Cardiac septum (tissue), 1 donor: ENCODE data around the gene ZBTB48. TPM values are rescaled to one million over a fixed set of nuclear protein-coding genes. Genes with fewer than 3 reads are reported as not detected.
"Not testable (repeated sequence)": the region's sequence is repeated elsewhere in the genome, so short reads cannot be mapped to it uniquely, and the experiment has no call there.

Source experiments
- DNase-seq: peaks from one replicate; pipeline ENCODE4 v3.0.0-alpha.2; 2020; ENCODE audit warnings: low spot score
- intact Hi-C: fragments of 100-400 bp; cut with DNase I; formaldehyde crosslinking; loops from one replicate; pipeline ENCODE4 v1.14.0; 2022
- total RNA-seq: library from RNA; stranded (reverse); fragmentation: NEBNext Ultra II Directional; extraction: Animal tissue kit (Norgen Biotek cat#: 25700); gene quantifications from one replicate; pipeline ENCODE4 v1.2.1, GENCODE V29; 2021
- donor health status: DM: no; HTN: no; CAD: no.

Gene ZBTB48
- total RNA-seq, 1 donor from 2014 or later: 10.7 TPM

- intact Hi-C loops: loop anchor here (2.0 to 5.0 kb wide), 4 partner anchors 25 to 77 kb away; partner anchors contain the start of genes DNAJC11, NOL9, TAS1R1 and ZBTB48
- DNase-seq: no peak
These were observed 45.9 kb downstream of the ZBTB48 start for GRCh38 chr1:6625584-6626149.

GRCh38 chr1:6627031-6627430, 47.2 kb downstream of the ZBTB48 start:
- DNase-seq: no peak
- intact Hi-C loops: loop anchor here (5.0 kb wide), 1 partner anchor 75 kb away; the partner anchor contains the start of gene DNAJC11

GRCh38 chr1:6627841-6628545, 48.2 kb downstream of the ZBTB48 start:
- intact Hi-C loops: loop anchor here (5.0 kb wide), 1 partner anchor 74 kb away; the partner anchor contains the start of gene DNAJC11
- no peak for DNase-seq

GRCh38 chr1:6628971-6629479, 49.2 kb downstream of the ZBTB48 start:
- DNase-seq: no peak
- intact Hi-C loops: loop anchor here (5.0 kb wide), 1 partner anchor 73 kb away; the partner anchor contains the start of gene DNAJC11

GRCh38 chr1:6630027-6630426, 50.2 kb downstream of the ZBTB48 start:
- intact Hi-C loops: no loop called here
- no peak for DNase-seq

GRCh38 chr1:6631058-6631457, 51.3 kb downstream of the ZBTB48 start:
- intact Hi-C loops: no loop called here
- DNase-seq: no peak

- intact Hi-C loops: no loop called here
These were observed 53.1 kb downstream of the ZBTB48 start for GRCh38 chr1:6632588-6633514.

GRCh38 chr1:6634371-6635052, 54.7 kb downstream of the ZBTB48 start:
- intact Hi-C loops: no loop called here
- DNase-seq: peak; percentile 84

More at GRCh38 chr1:6632588-6633514, 53.1 kb downstream of the ZBTB48 start:
- no peak for DNase-seq

- DNase-seq: no peak
- intact Hi-C loops: no loop called here
These were observed 55.5 kb downstream of the ZBTB48 start for GRCh38 chr1:6635161-6635909.

- intact Hi-C loops: no loop called here
- no peak for DNase-seq
These were observed 56.3 kb downstream of the ZBTB48 start for GRCh38 chr1:6635910-6636760.

GRCh38 chr1:6636778-6637177, 57.0 kb downstream of the ZBTB48 start:
- intact Hi-C loops, DNase-seq: not testable (repeated sequence)

- intact Hi-C loops: no loop called here
These were observed 58.0 kb downstream of the ZBTB48 start for GRCh38 chr1:6637770-6638169.

GRCh38 chr1:6638226-6638625, 58.4 kb downstream of the ZBTB48 start:
- DNase-seq: no peak
- intact Hi-C loops: no loop called here

More at GRCh38 chr1:6637770-6638169, 58.0 kb downstream of the ZBTB48 start:
- DNase-seq: no peak

Other genes starting within 250 kb of the ZBTB48 start
- gene ACOT7, start 186.2 kb upstream of the ZBTB48 start, total RNA-seq: 13.8 TPM
- gene HES2, start 160.1 kb upstream of the ZBTB48 start, total RNA-seq: not detected
- 0.32 TPM for gene ESPN, start 155.2 kb upstream of the ZBTB48 start, total RNA-seq
- gene TNFRSF25, start 113.8 kb upstream of the ZBTB48 start, total RNA-seq: 8.5 TPM
- gene PLEKHG5, start 88.3 kb upstream of the ZBTB48 start, total RNA-seq: 14.9 TPM
- gene NOL9, start 25.5 kb upstream of the ZBTB48 start, total RNA-seq: 16.5 TPM
- gene TAS1R1, start 24.7 kb upstream of the ZBTB48 start, total RNA-seq: not detected
- gene KLHL21, start 22.9 kb downstream of the ZBTB48 start, total RNA-seq: 33.1 TPM
- 9.3 TPM for gene PHF13, start 33.7 kb downstream of the ZBTB48 start, total RNA-seq
- 8.8 TPM for gene THAP3, start 44.9 kb downstream of the ZBTB48 start, total RNA-seq
- gene DNAJC11, start 121.8 kb downstream of the ZBTB48 start, total RNA-seq: 49.4 TPM
- 114 TPM for gene CAMTA1, start 205.5 kb downstream of the ZBTB48 start, total RNA-seq